GM23248 (cell line): ENCODE data around the gene SF3A2. TPM values are rescaled to one million over a fixed set of nuclear protein-coding genes. Genes with fewer than 3 reads are reported as not detected.

Experiments used
- DNase-seq: peaks from one replicate; pipeline ENCODE4 v3.0.0-alpha.2; 2015
- H2AFZ ChIP-seq: fragments of 200-600 bp; sonication (generic); 2 replicates; pipeline ENCODE4 v1.6.1; 2016; ENCODE audit warnings: antibody characterized with exemption
- H3F3A ChIP-seq: fragments of 200-600 bp; sonication (generic); 2 replicates; pipeline ENCODE4 v1.6.1; 2016; ENCODE audit warnings: mild to moderate bottlenecking, antibody characterized with exemption, mixed run types; ENCODE audit not compliant: insufficient read depth
- H3K27ac ChIP-seq: fragments of 200-600 bp; sonication (generic); 2 replicates; pipeline ENCODE4 v1.5.1; 2016; ENCODE audit warnings: mild to moderate bottlenecking
- H3K27me3 ChIP-seq: fragments of 200-600 bp; sonication (generic); replicated peaks from 2 replicates; pipeline ENCODE4 v1.6.1; 2016; ENCODE audit warnings: mild to moderate bottlenecking; ENCODE audit not compliant: insufficient read depth
- H3K36me3 ChIP-seq: fragments of 200-600 bp; sonication (generic); 2 replicates; pipeline ENCODE4 v1.6.1; 2016; ENCODE audit warnings: low read depth, mild to moderate bottlenecking
- H3K4me1 ChIP-seq: fragments of 200-600 bp; sonication (generic); 2 replicates; pipeline ENCODE4 v1.6.1; 2016; ENCODE audit warnings: mild to moderate bottlenecking; ENCODE audit not compliant: insufficient read depth
- H3K4me2 ChIP-seq: fragments of 200-600 bp; sonication (generic); one replicate; pipeline ENCODE4 v1.6.1; 2016; ENCODE audit warnings: mild to moderate bottlenecking; ENCODE audit not compliant: unreplicated experiment
- H3K4me3 ChIP-seq: fragments of 200-600 bp; sonication (generic); 2 replicates; pipeline ENCODE4 v1.5.1; 2016; ENCODE audit warnings: mild to moderate bottlenecking
- H3K79me2 ChIP-seq: fragments of 200-600 bp; sonication (generic); 2 replicates; pipeline ENCODE4 v1.6.1; 2016; ENCODE audit warnings: mild to moderate bottlenecking; ENCODE audit not compliant: insufficient read depth
- H3K9ac ChIP-seq: fragments of 200-600 bp; sonication (generic); 2 replicates; pipeline ENCODE4 v1.6.1; 2016; ENCODE audit warnings: mild to moderate bottlenecking
- H3K9me2 ChIP-seq: fragments of 200-600 bp; sonication (generic); 2 replicates; pipeline ENCODE4 v1.6.1; 2016; ENCODE audit warnings: mixed run types, mild to moderate bottlenecking, moderate library complexity; ENCODE audit not compliant: insufficient read depth
- H3K9me3 ChIP-seq: fragments of 200-600 bp; sonication (generic); one replicate; pipeline ENCODE4 v1.6.1; 2017; ENCODE audit warnings: low read depth
- H4K20me1 ChIP-seq: fragments of 200-600 bp; sonication (generic); 2 replicates; pipeline ENCODE4 v1.6.0; 2016; ENCODE audit not compliant: insufficient read depth
- EZH2 ChIP-seq: fragments of 200-600 bp; sonication (generic); IDR thresholded peaks from 2 replicates; pipeline ENCODE4 v1.6.1; 2018; ENCODE audit warnings: antibody characterized with exemption, mild to moderate bottlenecking; ENCODE audit not compliant: insufficient read depth, poor library complexity, severe bottlenecking
- EZH2phosphoT487 ChIP-seq: fragments of 200-600 bp; sonication (generic); IDR thresholded peaks from 2 replicates; pipeline ENCODE4 v1.6.1; 2018; ENCODE audit warnings: antibody characterized with exemption, moderate library complexity, mild to moderate bottlenecking, low read depth; ENCODE audit not compliant: insufficient read depth
- WGBS, 2 experiments: methylation state at CpG; one replicate each; pipeline ENCODE4 v1.1.6; 2015 to 2017; ENCODE audit warnings: low lambda C conversion rate in 2 of 2, low coverage in 1 of 2; ENCODE audit errors: missing lambda C conversion rate in 2 of 2; 5-methylcytosine and 5-hydroxymethylcytosine counted together
- in situ Hi-C: fragments of 300-500 bp; cut with MboI; formaldehyde crosslinking; loops from 2 replicates; pipeline ENCODE4 v1.15.0; 2020
- polyA plus RNA-seq: library from polyadenylated mRNA; unstranded; fragments of >200 nt; fragmentation: Nextera tagmentation; extraction: Ambion mirVana; gene quantifications from 2 replicates; pipeline ENCODE4 v1.2.1, GENCODE V29; 2016
- total RNA-seq: library from RNA; depleted of rRNA; stranded (reverse); fragments of >200 nt; shearing (Covaris generic); gene quantifications from 2 replicates; pipeline ENCODE4 v1.2.3, GENCODE V29; 2014

Gene SF3A2
- total and polyA plus RNA-seq, 2 experiments from 2014 or later: 16.8 to 26.7 TPM

DNA sequence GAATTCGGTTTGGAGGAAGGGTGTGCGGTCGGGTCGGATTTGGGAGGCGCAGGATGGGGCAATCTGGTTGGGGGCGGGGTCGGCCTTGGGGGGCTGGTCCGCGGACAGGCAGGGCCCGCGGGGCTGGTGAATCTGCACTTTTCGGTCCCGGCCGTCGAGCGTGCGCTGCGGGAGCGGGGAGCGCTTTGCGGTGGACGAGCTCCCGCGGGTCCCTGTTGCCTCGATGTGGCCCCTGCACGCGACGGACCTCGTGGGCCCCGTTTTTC, 33.5 kb downstream of the SF3A2 start:
- no peaks in the 10 kb centered on the region for H3K9me3 ChIP-seq
- H3F3A ChIP-seq: peaks cover 6% of the 10 kb centered on the region
- peaks cover 24% of the 10 kb centered on the region for H3K4me1 ChIP-seq
- 0 to 2% methylated on average over 7 to 29 of the region's 30 CpGs for WGBS, 2 experiments
- H4K20me1 ChIP-seq: peaks cover 15% of the 10 kb centered on the region
- H3K79me2 ChIP-seq: peaks cover 72% of the 10 kb centered on the region
- peak overlapping the region; percentile 95 for H3K27ac ChIP-seq
- no peaks in the 10 kb centered on the region for H3K9me2 ChIP-seq
- no peaks in the 10 kb centered on the region for H3K27me3 ChIP-seq
- peak; percentile 64 for DNase-seq
- H3K36me3 ChIP-seq: no peaks in the 10 kb centered on the region; the same call in 1 of the 2 replicates
- peak overlapping the region; percentile 99 for H3K9ac ChIP-seq
- H2AFZ ChIP-seq: no peak overlapping the region
- peak overlapping the region; percentile 92 for H3K4me3 ChIP-seq
- in situ Hi-C loops: no loop called here
- H3K4me2 ChIP-seq: peak overlapping the region; percentile 67
- TF ChIP-seq EZH2: no peak
- no peak for TF ChIP-seq EZH2phosphoT487

DNA sequence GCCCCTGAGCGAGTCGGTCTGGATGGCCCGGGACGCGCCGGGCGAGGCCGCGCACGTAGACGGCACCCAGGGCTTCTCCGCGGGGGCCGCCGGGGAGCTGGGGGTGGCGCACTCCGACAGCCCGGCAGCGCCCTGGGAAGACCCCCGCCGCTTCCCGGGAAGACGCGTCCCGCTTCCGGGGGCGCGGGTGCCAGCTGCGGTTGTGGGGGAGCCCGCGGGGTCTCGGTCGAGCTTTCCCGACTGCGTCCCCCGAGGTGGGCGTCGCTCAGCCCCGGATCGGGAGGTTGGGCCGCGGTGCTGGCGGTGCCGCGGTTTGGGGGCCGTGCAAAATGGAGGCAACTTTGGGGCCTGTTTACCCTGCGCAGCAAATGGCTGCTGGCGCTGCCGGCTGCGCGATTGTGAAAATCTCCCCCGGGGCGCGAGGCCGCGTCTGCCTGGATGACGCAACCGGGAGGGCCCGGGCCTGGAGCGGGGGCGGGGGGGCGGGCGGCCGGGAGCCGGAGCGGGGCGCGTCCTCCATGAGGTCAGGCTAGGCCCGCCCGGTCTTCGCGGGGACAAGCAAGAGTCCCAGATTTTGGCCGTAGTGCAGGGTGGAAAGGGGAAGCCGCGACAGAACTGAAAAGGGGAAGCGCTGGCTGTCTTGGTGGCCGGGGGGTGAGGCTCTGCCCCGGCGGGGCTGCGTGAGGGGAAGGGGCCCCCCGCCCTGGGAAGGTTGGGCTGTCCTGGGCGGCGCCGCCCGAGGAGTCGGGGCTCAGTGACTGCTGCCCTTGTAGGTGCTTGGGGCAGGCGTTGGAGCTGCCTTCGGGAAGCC, 34.0 kb downstream of the SF3A2 start:
- Histone ChIP-seq H3K27ac (peak overlapping the region; percentile 95), H4K20me1 (peaks cover 15% of the 10 kb centered on the region), H3K36me3 (no peaks in the 10 kb centered on the region; the same call in 1 of the 2 replicates), H3F3A (peaks cover 6% of the 10 kb centered on the region), H2AFZ (no peak overlapping the region), H3K4me2 (peak overlapping the region; percentile 91), H3K9me3 (no peaks in the 10 kb centered on the region), H3K4me3 (peak overlapping the region; percentile 92), H3K4me1 (peaks cover 24% of the 10 kb centered on the region), H3K9ac (peak overlapping the region; percentile 99), H3K9me2 (no peaks in the 10 kb centered on the region), H3K27me3 (no peaks in the 10 kb centered on the region), H3K79me2 (peaks cover 77% of the 10 kb centered on the region)
- peak; percentile 96 for DNase-seq
- TF ChIP-seq EZH2: no peak
- no peak for TF ChIP-seq EZH2phosphoT487
- 0 to 1% methylated on average over 63 to 76 of the region's 88 CpGs for WGBS, 2 experiments
- in situ Hi-C loops: no loop called here

DNA sequence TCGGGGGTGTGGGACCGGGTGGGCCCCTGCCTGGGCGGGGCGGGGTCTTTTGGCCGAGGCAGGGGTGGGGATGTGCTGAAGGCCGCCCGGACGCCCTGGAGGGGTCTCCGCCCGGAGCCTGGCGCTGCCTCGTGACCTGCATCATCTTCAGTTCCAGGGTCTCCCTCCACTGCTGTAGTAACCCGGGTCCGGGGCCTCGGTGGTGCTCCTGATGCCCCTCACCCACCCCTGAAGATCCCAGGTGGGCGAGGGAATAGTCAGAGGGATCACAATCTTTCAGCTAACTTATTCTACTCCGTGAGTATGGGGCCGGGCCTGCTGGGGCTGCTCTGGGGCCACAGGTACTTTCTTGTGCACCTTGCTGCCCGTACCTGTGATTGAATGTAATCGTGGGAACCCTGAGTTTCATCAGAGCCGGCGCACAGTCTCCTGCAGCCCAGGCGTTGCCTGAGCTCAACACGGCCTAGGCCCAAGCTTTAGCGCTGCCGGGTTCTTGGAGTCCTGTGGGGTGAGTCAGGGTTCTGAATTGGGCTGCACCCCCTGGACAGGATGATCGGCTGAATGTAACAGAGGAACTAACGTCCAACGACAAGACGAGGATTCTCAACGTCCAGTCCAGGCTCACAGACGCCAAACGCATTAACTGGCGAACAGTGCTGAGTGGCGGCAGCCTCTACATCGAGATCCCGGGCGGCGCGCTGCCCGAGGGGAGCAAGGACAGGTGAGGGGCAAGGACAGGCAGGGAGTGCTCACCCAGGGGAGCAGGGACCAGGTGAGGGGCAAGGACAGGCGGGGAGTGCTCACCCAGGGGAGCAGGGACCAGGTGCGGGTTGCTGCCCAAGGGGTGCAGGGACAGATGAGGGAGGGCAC, 34.8 kb downstream of the SF3A2 start:
- H3K4me2 ChIP-seq: peak overlapping the region; percentile 91
- H3K27ac ChIP-seq: peak overlapping the region; percentile 95
- H2AFZ ChIP-seq: no peak overlapping the region
- H3K27me3 ChIP-seq: no peaks in the 10 kb centered on the region
- H4K20me1 ChIP-seq: peaks cover 15% of the 10 kb centered on the region
- in situ Hi-C loops: no loop called here
- H3K9ac ChIP-seq: peak overlapping the region; percentile 99
- peak overlapping the region; percentile 92 for H3K4me3 ChIP-seq
- H3K9me3 ChIP-seq: no peaks in the 10 kb centered on the region
- peaks cover 78% of the 10 kb centered on the region for H3K79me2 ChIP-seq
- no peaks in the 10 kb centered on the region for H3K9me2 ChIP-seq
- no peaks in the 10 kb centered on the region; the same call in 1 of the 2 replicates for H3K36me3 ChIP-seq
- WGBS, 2 experiments: 20 to 22% methylated on average over 40 to 43 of the region's 43 CpGs
- TF ChIP-seq EZH2 (no peak), EZH2phosphoT487 (no peak)
- peaks cover 22% of the 10 kb centered on the region for H3K4me1 ChIP-seq
- DNase-seq: peak; percentile 89
- H3F3A ChIP-seq: peaks cover 6% of the 10 kb centered on the region

DNA sequence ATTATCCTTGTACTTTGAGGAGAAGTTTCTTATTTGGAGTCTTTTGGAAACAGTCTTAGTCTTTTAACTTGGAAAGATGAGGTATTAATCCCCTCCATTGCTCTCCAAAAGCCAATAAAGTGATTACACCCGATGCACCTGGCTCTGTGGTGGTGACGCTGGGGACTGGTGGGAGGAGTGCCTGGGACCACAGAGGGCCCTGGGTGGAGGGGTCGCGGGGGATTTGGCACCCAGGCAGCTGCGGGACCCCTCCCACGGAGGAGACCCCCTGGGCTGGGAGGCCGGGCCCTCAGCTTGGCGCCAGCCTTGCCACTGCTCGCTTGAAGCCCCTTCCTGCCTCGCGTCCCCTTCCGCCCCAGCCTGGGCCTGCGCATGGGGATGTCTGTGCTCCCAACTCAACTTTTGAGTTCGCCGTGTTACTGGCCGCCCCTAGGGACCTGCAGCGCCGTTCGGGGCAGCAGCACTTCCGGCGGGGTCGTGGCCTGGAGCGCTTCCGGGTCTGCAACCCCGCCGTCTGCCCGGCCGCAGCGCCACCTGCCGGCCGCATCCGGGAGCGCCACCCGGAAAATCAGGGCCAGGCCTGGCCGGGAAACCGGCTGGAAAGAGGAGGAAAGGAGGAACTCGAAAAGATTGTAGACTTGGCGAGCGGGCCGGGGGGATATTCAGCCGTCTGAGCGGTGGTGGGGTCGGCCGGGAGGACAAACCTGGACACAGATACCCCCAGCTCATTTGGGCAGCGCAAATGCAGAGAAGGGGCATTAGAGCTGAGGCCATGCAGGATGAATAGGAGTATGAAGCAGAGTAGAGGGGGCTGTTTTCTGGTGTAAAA, 36.9 kb downstream of the SF3A2 start:
- Histone ChIP-seq H2AFZ (no peak overlapping the region), H3K9ac (peak overlapping the region; percentile 60)

More for the DNA sequence above, 36.9 kb downstream of the SF3A2 start:
- in situ Hi-C loops: no loop called here
- no peaks in the 10 kb centered on the region for H3K9me2 ChIP-seq
- peaks cover 6% of the 10 kb centered on the region for H3F3A ChIP-seq
- TF ChIP-seq EZH2phosphoT487: no peak
- TF ChIP-seq EZH2: no peak
- H3K27me3 ChIP-seq: no peaks in the 10 kb centered on the region
- H3K9me3 ChIP-seq: no peaks in the 10 kb centered on the region
- 9 to 19% methylated on average over 32 to 45 of the region's 45 CpGs for WGBS, 2 experiments
- peaks cover 66% of the 10 kb centered on the region for H3K79me2 ChIP-seq
- no peaks in the 10 kb centered on the region; the same call in 1 of the 2 replicates for H3K36me3 ChIP-seq
- H3K4me3 ChIP-seq: peak overlapping the region; percentile 92
- H4K20me1 ChIP-seq: peaks cover 15% of the 10 kb centered on the region
- H3K27ac ChIP-seq: peak overlapping the region; percentile 49
- H3K4me1 ChIP-seq: peaks cover 13% of the 10 kb centered on the region
- DNase-seq: peak; percentile 77
- H3K4me2 ChIP-seq: peak overlapping the region; percentile 91
